IPS-20b (cell line): ENCODE measurements around the gene MRPL44.
A peak's percentile ranks its signal among the peaks of the same experiment; 100 is the strongest.

Experiments used
- H3K27ac ChIP-seq: one replicate; pipeline ENCODE4 v1.5.1; 2013; ENCODE audit warnings: low read length
- H3K27me3 ChIP-seq: 2 replicates; pipeline ENCODE4 v1.6.1; 2013; ENCODE audit warnings: mild to moderate bottlenecking, low read length, inconsistent platforms; ENCODE audit not compliant: insufficient read depth
- H3K36me3 ChIP-seq: 2 replicates; pipeline ENCODE4 v1.6.1; 2013; ENCODE audit warnings: low read depth, mild to moderate bottlenecking, inconsistent platforms, low read length, moderate library complexity; ENCODE audit not compliant: insufficient read depth
- H3K4me1 ChIP-seq: 2 replicates; pipeline ENCODE4 v1.6.1; 2013; ENCODE audit warnings: mild to moderate bottlenecking, control low read depth, inconsistent platforms, low read length, moderate library complexity; ENCODE audit not compliant: insufficient read depth
- H3K4me3 ChIP-seq: 2 replicates; pipeline ENCODE4 v1.5.1; 2013; ENCODE audit warnings: mild to moderate bottlenecking, low read length, inconsistent platforms
- H3K9ac ChIP-seq: 2 replicates; pipeline ENCODE4 v1.6.1; 2013; ENCODE audit warnings: low read depth, mild to moderate bottlenecking, inconsistent platforms, low read length, moderate library complexity
- H3K9me3 ChIP-seq: 2 replicates; pipeline ENCODE4 v1.6.1; 2013; ENCODE audit warnings: mild to moderate bottlenecking, low read depth, low read length, inconsistent platforms; ENCODE audit not compliant: insufficient read depth

The MRPL44 gene

DNA sequence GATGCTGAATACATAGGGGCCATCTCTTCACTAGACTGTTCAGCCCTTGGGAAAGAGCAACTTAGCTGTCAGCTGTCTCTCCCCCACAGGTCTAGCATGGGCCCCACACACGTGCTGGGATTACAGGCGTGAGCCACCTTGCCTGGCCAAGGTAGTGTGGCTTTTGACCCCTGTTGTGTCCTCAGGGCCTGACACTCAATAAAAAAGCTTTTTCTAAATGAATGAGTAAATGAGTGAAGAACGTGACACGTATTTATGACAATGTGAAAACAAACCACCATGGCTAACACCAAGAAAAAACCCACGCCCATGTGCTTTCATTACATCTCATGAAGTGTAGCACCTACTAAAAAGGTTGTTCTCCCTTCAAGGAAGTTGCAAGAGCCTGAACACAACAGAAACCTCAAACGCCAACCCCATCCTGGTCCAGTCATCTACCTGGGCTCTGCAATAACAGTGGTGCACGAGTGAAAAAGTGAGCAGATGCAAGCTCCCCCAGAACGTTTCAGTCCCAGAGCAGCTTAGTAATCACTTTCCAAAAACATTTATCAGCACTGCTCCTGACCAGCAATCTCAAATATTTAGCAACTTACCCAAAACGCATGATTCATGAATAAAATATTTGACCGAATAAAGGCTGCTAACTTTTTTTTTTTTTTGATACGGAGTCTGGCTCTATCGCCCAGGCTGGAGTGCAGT, 15.5 kb upstream of the MRPL44 start:
- H3K9ac ChIP-seq: no peak overlapping the region
- no peak overlapping the region for H3K27ac ChIP-seq
- no peaks in the 10 kb centered on the region for H3K9me3 ChIP-seq
- no peaks in the 10 kb centered on the region for H3K27me3 ChIP-seq
- no peak overlapping the region for H3K4me3 ChIP-seq
- peaks cover 33% of the 10 kb centered on the region for H3K4me1 ChIP-seq
- H3K36me3 ChIP-seq: peaks cover 4% of the 10 kb centered on the region; the same call in 1 of the 2 replicates

DNA sequence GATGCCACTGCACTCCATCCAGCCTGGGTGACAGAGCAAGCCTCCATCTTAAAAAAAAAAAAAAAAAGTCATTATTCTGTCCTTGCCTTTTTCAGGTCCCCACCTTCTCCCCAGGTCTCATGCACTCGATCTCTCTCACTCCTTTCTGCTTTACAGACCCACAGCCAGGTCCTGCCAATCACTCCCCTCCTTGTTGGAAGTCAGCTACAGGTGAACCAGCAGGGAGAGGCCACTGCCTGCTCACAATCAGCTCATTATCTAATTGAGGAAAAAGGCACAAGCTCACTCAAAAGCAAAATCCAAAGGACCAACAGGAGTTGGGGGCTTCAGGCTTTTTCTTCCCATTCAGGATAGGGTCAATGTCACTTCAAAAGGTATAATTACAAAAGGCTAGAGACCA, 14.1 kb upstream of the MRPL44 start:
- no peak overlapping the region for H3K27ac ChIP-seq
- H3K27me3 ChIP-seq: no peaks in the 10 kb centered on the region
- H3K9me3 ChIP-seq: no peaks in the 10 kb centered on the region
- H3K36me3 ChIP-seq: peaks cover 4% of the 10 kb centered on the region; the same call in 1 of the 2 replicates
- peak overlapping the region; percentile 88; the same call in 1 of the 2 replicates for H3K4me3 ChIP-seq
- peaks cover 27% of the 10 kb centered on the region for H3K4me1 ChIP-seq
- H3K9ac ChIP-seq: no peak overlapping the region

DNA sequence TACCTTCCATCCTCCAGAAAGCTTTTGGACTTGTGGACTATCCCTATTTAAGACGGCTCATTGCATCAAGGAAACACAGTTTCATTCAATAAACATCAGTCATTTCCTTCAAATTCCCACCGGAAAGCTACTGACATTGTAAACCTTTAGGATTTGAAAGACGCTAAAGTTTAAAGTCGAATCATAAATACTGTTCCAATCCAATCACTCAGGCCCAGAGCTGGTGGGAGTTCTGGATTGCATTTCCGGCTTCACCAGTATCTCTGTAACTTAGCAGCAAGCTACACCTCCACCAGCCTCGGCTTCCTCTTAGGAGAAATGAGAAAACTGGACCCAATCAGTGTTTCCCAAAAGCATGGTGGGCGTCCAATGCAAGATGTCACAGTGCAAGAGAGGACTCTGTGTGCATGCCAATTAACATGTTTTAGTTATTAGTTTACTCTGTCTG, 13.7 kb upstream of the MRPL44 start:
- Histone ChIP-seq H3K36me3 (peaks cover 4% of the 10 kb centered on the region; the same call in 1 of the 2 replicates), H3K4me1 (peaks cover 22% of the 10 kb centered on the region), H3K9me3 (no peaks in the 10 kb centered on the region), H3K27me3 (no peaks in the 10 kb centered on the region), H3K27ac (no peak overlapping the region), H3K9ac (peak overlapping the region; percentile 87; the same call in 1 of the 2 replicates), H3K4me3 (peak overlapping the region; percentile 88)

DNA sequence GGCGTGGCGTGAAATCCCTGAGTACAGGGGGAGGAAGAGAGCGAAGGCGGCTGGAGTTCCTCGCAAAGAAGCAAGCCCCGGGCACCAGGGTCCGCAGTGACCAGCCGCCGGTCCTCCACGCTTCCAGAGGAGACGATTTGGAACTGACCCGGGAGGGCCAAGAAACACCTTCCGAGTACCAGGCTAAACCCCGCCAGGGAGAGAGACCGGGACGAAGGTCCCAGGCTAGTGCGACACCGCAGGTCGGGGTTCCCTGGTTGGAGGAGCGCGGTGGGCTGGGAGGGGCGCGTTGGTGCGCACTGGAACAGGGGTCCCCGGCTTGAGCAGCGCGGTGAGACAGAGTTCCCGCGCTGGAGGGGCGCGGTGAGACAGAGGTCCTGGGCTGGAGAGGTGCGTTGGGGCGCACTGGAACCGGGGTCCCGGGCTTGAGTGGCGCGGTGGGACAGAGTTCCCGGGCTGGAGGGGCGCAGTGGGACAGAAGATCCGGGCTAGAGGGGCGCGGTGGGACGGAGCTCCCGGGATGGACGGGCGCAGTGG, 13.0 kb upstream of the MRPL44 start:
- Histone ChIP-seq H3K27ac (peak overlapping the region; percentile 83), H3K9ac (peak overlapping the region; percentile 87), H3K4me3 (peak overlapping the region; percentile 88), H3K4me1 (peaks cover 17% of the 10 kb centered on the region), H3K36me3 (peaks cover 4% of the 10 kb centered on the region; the same call in 1 of the 2 replicates), H3K27me3 (no peaks in the 10 kb centered on the region), H3K9me3 (no peaks in the 10 kb centered on the region)

DNA sequence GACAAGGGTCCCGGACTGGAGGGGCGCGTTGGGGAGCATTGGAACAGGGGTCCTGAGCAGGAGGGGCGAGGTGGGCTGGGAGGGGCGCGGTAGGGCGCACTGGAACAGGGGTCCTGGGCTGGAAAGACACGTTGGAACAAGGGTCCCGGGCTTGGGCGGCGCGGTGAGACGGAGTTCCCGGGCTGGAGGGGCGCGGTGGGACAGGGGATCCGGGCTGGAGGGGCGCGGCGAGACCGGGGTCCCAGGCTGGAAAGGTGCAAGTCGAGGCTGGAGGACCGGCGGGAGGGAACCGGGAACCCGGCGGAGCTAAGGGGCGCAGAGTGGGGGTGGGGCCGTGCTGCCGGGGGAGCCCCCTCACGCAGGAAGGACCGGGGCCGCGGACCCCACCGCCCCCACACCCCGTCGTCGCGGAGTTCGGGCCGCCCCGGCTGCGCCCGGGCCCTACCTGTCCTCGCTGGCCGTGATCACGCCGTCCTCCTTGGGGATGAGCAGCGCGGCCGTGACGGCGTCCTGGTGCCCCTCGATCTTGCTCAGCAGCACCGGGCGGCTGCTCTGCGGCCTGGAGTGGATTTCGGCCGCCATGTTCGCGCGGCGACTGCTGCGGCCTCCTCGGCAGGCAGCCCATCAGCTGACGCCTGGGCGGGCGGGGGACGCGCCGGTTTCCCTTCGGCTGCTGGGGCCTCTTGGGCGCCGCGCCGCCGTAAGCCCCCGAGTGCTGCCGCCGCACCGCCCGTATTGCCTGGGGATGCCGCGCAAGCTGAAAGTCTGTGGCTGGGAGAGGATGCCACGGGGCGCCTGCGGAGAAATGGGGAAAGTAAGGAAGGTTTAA, 12.3 kb upstream of the MRPL44 start, which contains the start of gene WDFY1:
TSS of gene WDFY1 (minus strand) at position 633 of the 829 bp plus-strand sequence. CDS start at position 582, 51 bp downstream.
- Histone ChIP-seq H3K4me1 (peaks cover 16% of the 10 kb centered on the region), H3K4me3 (peak within 1 kb of the TSS; percentile 88), H3K27ac (peak within 1 kb of the TSS; percentile 83), H3K9ac (peak within 1 kb of the TSS; percentile 87), H3K27me3 (no peaks in the 10 kb centered on the region), H3K9me3 (no peaks in the 10 kb centered on the region), H3K36me3 (peaks cover 4% of the 10 kb centered on the region; the same call in 1 of the 2 replicates)

DNA sequence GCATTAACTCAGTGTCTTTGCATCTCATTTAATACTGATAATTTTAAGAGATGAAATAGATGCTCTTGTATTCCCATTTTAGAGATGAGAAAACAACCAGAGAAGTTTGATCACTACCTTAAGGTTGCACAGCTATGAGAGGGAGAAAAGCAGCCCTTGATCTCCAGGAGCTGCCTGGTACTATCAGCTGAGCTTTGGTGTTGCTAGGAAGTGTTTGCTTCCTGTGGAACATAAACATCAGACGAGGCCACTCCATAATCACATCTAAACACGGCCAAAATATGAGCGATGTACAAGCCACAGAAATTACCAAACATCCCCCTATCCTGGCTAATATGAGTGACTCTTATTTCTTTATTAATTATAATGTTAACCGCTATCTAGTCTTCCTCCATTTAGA, 11.5 kb upstream of the MRPL44 start:
- H3K9ac ChIP-seq: no peak overlapping the region; the same call in 1 of the 2 replicates
- H3K4me3 ChIP-seq: peak overlapping the region; percentile 88; the same call in 1 of the 2 replicates
- no peaks in the 10 kb centered on the region for H3K27me3 ChIP-seq
- no peak overlapping the region for H3K27ac ChIP-seq
- H3K9me3 ChIP-seq: no peaks in the 10 kb centered on the region
- peaks cover 4% of the 10 kb centered on the region; the same call in 1 of the 2 replicates for H3K36me3 ChIP-seq
- peaks cover 21% of the 10 kb centered on the region for H3K4me1 ChIP-seq

DNA sequence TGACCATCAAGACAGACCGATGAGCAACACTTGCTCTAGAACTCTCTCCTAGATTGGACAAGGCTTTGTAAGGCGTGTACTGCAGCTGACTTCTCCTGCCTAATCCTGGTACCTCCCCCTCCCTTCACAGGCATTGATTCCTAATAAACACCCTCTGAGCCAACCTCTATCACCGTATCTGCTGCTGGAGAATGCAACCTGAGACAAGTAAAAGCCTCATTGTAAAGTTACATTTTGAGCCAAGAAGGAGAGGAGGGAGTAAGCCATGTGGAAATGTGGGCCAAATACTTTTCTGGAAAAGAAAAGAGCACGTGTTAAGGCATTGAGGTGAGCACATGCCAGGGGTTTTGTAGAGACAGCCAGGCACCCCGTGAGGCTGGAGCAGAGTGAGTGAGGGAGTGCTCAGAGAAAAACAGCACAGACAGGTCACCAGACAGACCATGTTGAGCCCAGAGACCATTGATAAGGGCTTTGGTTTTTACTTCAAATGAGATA, 9.5 kb upstream of the MRPL44 start:
- no peaks in the 10 kb centered on the region for H3K36me3 ChIP-seq
- H3K4me3 ChIP-seq: 0 out of 2 replicates have a peak overlapping the region, but pooled peaks have one; percentile 19
- H3K27me3 ChIP-seq: no peaks in the 10 kb centered on the region
- no peak overlapping the region for H3K27ac ChIP-seq
- peak overlapping the region; percentile 59; the same call in 1 of the 2 replicates for H3K9ac ChIP-seq
- H3K9me3 ChIP-seq: no peaks in the 10 kb centered on the region
- peaks cover 27% of the 10 kb centered on the region for H3K4me1 ChIP-seq

DNA sequence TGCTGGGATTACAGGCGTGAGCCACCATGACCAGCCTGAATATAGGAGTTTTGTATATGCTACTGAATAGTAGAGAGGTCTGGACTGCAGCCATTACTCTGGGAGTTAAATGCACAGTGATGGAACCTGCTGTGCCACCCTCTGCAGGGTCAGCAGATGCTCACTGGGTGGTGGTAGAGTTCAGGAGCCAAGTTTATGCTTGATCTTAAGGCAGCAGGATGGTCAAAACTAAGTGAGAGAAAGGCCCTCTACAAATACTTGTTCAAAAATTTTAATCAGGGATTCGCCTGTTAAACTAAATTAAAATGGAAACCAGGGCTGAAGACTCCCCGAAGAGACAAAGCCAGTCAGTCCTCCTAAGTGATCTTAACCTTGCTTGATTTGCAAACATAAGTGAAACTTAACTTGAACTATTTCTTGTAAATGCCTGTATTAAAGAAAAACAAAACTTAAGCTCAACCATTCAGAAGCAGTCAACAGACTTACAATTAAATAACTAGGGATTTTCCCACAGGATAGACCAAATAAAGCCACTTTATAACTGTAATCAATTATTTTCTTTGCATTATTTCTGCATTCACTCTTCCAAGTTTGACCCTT, 7.9 kb upstream of the MRPL44 start:
- Histone ChIP-seq H3K4me1 (peaks cover 22% of the 10 kb centered on the region), H3K36me3 (no peaks in the 10 kb centered on the region), H3K27ac (no peak overlapping the region)

DNA sequence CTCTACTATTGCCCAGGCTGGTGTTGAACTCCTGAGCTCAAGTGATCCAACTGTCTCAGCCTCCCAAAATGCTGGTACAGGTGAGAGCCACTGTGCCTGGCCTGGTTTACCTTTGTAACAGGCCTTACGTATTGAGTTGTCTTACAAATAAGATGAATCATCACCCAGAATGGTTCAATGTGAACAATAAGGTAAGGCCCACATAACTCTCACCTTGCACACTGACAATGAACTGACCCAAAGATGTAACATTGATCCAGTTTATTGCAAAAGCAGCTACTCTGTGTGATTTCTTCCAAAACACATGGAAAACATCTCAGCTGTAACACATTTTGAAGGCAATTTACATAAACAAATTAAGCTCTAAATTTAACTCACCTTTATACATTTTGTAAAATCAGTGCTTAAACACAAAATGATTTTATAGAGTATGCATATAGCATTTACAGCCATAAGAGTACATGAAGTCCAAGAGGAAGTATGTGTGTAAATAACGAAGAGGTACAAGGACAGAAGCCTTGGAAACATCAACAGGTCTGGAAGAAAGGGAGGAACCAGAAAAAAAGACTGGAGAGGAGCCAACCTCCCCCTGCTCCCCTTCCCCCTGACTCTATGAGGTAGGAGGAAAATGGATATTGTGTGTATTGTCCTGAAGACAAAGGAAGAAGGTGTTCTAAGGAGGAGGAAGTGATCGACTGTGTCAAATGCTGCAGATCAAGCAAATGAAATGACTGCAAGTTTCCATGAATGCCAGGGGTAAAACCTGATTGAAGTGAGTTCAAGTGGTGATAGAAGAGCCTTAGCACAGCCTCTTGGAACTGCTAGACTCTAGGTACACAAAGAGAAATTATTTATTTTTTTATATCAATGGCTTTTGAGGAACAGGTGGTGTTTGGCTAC, 6.6 kb upstream of the MRPL44 start:
- Histone ChIP-seq H3K36me3 (no peaks in the 10 kb centered on the region), H3K27me3 (no peaks in the 10 kb centered on the region), H3K4me1 (peaks cover 22% of the 10 kb centered on the region), H3K9ac (0 out of 2 replicates have a peak overlapping the region, but pooled peaks have one; percentile 17), H3K27ac (no peak overlapping the region), H3K4me3 (no peak overlapping the region), H3K9me3 (no peaks in the 10 kb centered on the region)

More for the DNA sequence above, 7.9 kb upstream of the MRPL44 start:
- Histone ChIP-seq H3K27me3 (no peaks in the 10 kb centered on the region), H3K4me3 (no peak overlapping the region), H3K9me3 (no peaks in the 10 kb centered on the region), H3K9ac (no peak overlapping the region)

DNA sequence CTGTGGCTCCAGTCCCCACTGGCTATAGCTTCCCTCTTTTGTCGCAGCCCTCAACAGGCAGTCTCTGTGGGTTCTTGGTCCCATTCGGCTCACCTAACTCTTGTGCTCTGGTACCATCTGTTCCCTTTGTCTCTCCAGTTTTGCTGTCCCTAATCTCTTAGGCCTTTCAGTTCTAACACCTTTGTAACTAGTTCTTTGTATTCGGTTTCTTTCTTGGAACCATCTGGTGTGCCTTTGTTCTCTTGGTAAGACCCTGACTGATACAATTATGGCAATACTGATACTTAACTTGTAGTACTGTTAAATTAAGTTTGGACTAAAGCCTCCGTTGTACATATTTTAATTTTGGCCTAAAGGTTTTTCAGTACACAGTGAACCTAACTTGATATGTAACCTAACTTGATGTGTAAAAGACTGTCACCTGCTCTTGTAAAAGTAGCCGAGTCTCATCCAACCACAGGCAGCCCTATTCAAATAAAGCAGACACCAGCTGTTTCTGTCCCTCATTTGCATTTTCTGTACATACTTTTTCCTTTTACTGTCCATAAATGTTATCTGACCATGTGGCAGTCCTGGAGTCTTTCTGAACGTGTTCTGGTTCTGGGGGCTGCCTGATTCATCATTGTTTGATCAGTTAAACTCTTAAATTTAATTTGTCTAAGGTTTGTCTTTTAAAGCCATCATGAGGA, 4.8 kb upstream of the MRPL44 start:
- no peaks in the 10 kb centered on the region for H3K36me3 ChIP-seq
- H3K4me3 ChIP-seq: no peak overlapping the region
- H3K4me1 ChIP-seq: peaks cover 28% of the 10 kb centered on the region
- no peak overlapping the region for H3K9ac ChIP-seq
- H3K27ac ChIP-seq: no peak overlapping the region
- H3K27me3 ChIP-seq: no peaks in the 10 kb centered on the region
- no peaks in the 10 kb centered on the region for H3K9me3 ChIP-seq
